ENCODE results near the gene PIGO.

DNA sequence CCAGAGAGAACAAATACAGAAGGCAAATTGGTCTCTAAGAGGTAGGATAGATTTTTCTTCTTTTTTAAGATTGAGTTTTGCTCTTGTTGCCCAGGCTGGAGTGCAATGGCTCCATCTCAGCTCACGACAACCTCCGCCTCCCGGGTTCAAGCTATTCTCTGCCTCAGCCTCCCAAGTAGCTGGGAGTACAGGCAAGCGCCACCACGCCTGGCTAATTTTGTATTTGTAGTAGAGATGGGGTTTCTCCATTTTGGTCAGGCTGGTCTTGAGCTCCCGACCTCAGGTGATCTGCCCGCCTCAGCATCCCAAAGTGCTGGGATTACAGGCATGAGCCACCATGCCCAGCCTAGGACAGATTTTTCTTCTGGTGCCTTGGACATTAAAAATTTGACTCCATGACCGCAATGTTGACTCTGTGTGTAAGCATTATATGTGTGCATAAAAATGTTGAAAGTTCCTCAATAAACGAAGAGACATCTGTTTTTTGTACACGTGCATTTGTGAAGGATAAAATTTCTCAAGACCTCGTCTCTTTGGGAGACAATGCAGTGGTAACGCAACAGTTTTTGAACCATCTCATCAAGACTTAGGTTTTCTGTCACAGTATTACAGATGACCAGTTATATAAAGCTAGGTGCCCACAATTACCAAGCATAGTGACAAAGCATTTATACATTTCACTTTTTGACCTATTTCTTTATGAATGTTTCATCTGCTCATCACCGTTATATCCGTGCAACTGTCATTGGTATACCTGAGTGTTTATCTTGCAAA, 41.3 kb downstream of the PIGO start:
- TF ChIP-seq, protein P1, sequence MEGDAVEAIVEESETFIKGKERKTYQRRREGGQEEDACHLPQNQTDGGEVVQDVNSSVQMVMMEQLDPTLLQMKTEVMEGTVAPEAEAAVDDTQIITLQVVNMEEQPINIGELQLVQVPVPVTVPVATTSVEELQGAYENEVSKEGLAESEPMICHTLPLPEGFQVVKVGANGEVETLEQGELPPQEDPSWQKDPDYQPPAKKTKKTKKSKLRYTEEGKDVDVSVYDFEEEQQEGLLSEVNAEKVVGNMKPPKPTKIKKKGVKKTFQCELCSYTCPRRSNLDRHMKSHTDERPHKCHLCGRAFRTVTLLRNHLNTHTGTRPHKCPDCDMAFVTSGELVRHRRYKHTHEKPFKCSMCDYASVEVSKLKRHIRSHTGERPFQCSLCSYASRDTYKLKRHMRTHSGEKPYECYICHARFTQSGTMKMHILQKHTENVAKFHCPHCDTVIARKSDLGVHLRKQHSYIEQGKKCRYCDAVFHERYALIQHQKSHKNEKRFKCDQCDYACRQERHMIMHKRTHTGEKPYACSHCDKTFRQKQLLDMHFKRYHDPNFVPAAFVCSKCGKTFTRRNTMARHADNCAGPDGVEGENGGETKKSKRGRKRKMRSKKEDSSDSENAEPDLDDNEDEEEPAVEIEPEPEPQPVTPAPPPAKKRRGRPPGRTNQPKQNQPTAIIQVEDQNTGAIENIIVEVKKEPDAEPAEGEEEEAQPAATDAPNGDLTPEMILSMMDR (IDR thresholded peaks at IDR 0.05), result no peak
- TF ChIP-seq POLR2A (IDR thresholded peaks at IDR 0.05) (no peak), POLR2AphosphoS5 (IDR thresholded peaks at IDR 0.05) (no peak)
